Bone marrow (tissue), 2 donors: Measurements from ENCODE around the gene BICC1.

ENCODE experiments used
- DNase-seq, 2 donors: peaks; one replicate each; lab custom pipeline; 2025; lab: John Stamatoyannopoulos, UW

Gene BICC1

DNA sequence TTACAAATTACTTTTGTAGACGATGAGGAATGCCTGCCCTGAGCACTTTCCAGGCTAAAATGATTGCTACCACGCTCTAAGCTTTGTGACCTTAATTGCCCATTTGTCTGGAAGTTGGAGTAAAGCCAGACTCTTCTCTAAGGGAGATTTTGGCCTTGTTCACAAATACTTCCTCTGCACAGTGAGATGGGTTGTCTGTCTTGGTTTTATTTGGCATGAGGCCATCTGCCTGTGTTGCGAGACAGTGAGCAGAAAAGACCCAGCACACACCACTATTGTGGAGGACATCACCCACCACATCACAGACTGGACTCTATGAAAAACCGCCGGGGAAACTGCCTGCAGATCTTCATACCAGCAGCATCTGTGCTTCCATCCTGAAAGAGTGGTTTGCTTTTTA is 138.4 kb downstream of the BICC1 start:
- no peak for DNase-seq

DNA sequence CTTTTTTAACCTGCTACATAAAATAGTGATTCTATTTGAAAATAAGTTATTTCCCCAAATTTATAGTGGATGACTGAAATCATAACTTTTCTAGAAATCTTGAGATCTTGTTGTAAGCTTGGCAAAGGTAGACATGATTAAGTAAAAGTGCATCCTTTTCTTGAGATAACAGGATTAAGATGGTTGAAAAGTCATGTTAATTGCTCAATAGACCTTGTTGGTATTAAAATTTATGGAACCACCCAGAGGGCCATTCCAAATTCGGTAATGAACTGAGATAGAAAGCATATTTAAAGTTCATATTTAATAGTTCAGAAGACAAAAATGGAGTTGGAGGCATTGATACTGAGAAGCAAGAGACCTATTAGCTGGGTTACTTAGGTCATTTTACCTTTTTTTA is 139.1 kb downstream of the BICC1 start:
- DNase-seq, result no peak

DNA sequence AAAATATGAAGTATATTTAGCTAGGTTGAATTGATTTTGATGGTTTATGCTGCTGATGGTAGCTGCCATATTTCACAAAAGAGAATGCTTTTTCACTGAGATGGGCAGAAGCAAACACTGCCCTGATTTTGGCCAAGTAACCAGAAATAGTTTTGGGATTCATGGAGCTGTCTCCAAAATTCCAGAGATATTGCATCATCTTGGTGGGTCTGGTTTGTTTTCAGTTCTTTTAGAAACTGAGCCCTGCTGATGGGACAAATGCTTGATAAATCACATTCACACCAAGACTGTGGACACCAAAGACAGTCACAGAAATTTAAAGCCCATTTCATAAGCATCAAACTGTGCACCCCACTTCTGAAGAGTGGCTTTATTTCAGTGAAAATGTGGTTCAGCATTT is 140.5 kb downstream of the BICC1 start:
- DNase-seq, result no peak

DNA sequence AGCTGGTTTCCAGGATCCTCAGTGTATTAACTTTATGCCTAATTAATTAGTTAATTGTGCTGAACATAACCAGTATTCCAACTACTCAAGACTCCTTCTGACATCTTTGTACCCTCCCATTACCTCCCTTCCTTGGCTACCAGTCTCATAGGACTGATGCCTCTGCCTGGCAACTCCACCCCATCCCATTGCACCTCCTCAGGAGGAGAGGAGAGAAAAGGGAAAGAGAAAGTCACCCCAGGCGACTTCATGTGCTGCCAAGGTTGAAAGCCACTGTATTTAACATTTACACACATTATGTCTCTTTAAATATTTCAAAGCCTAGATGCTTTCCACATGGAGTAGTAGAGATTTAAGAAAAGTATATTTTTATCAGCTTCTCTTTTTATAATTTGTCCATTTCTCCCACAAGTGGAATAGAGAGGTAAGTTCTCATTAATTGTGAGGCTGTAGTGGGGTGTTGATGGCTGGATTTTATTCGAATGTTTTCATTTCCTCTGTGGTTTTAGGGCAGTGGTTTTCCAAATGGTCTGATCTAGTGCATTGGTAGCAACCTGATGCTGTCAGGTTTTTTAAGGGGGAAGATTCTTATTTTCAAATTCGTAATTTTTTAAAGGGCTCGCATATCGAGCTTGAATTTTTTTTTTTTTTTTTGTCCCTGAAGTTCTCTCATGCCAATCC is 148.0 kb downstream of the BICC1 start:
- DNase-seq, result no peak

DNA sequence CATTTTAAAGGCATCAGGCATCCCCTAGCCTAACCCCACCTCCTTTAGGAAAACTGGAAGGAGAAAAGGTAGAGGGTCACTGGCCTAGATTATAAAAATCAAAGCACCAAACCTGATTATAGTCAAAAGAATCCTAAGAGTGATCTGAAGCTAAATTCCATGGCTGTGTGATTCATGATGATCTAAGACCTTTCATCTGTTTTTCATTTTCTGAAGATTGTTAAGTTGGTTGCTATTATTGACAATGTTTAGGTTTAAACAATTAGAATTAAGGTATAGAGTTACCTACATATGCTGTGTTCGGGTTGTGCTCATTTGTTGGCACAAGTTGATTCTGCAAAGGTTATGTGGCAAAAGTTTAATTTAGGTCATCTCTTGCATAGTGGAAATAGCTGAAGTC is 148.7 kb downstream of the BICC1 start:
- no peak for DNase-seq

DNA sequence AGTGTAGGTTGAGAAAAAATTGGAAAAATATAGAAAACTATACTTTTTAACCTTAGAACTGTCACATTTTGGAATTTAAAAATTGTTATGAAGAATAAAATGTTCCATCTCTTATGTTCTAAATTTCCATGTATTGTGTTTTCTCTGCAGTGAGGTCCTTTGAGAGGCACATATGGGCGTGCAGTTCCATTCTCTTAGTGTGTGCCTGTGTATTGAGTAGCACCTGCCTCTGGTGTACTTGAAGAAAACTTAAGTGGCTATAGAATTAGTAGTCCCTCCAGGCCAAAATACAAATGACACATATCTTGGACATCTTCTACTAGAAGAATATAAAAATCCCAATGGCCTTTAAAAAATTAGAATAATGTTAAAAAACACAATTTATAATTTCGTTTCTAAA is 149.2 kb downstream of the BICC1 start:
- DNase-seq, result no peak

DNA sequence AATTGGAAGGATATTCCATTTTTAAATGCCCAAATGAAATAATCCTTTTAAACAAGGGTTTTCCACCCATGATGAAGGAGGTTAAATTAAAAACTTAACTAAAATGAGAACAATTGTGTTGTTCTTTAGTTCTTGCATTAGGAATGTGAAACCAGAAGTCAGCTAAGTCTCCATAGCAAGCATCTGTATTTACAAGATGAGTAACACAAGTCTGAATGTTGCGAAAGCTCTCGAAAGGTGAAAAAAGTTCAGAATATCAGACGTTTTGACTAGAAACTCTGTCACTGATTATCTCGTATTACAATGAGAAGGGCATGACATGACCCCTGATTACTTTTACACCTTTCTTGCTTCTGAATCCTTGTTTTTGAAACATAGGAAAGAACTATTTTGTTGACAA is 149.6 kb downstream of the BICC1 start:
- DNase-seq, result no peak

DNA sequence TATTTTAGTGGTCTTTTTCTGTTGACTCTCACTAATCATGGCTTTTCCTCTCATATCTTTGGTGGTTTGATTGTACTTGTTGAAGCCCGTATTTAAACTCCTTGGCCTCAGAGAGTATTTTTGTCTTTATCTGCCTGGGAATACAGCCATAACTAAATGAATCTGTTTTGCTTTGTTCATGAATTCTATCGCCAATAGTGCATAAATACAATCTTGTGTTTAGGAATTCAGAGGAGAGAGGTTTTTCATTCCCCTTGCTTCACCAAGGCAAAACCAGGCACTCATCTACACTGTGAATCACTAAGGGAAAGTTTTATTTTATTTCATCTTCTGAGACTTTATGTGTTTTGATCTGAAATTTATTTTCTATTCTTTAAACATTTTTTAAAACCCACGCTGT is 152.7 kb downstream of the BICC1 start:
- DNase-seq, result no peak

DNA sequence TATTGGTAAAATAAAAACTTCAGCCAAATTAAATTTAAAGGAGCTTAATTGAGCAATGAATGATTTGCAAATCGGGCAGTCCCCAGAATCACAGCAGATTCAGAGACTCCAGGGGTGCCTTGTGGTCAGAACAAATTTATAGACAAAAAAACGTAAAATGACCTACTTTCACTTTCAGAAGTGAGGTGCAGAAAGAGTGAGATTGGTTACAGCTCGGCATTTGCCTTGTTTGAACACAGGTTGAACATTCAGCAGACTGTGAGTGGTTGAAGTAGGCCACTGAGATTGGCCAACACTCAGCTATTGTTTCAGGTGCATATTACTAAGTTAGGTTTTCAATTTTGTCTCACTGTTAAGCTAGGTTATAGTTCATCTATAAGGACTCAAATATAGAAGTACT is 153.4 kb downstream of the BICC1 start:
- DNase-seq, result no peak

DNA sequence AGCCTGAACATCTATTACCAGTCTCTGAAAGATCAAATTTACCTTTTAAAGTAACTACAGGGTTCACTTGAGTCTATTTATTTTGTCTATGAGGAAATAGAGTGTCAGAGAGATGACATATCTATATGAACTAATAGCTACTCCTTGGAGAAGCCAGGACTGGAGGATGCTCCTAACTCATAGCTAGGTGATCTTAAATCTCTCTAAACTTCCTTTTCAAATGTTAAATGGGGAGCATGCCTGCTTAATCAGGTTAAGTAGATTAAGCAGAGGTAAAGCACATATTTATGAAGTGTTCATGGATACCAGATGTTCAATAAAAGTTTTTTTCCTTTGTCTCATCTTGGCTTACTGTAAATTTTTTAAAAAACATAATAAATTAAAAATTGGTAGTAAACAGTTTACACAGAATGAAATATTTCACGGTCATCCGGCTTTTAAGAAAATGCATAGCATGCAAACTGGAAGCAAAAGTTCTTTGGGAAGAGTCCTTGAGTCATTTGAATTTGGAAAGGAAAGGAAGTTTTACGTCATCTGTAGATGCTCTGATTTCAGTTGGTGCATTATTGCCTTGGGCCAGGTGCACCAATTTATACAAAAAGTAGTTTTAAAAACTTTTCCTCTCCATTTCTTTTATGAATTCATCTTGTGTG is 155.1 kb downstream of the BICC1 start:
- DNase-seq, result no peak

DNA sequence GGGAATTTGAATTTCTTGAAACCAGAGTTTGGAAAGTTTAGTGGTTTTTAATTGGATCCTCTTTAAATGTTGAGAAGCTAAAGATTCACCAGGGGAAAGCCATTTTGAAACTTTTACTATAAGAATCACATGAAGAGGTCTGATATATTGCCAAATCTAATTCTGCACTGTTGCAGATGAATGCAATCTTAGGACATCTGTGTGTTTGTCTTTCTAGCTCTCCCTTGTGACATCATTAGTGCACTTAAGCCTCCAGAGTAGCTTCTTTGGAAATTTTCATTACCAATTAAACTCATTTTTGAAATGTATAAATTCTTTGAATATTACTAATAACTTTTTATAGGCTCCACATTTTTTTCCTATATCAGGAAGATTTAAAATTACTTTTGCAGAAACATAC is 160.2 kb downstream of the BICC1 start:
- DNase-seq, result no peak

DNA sequence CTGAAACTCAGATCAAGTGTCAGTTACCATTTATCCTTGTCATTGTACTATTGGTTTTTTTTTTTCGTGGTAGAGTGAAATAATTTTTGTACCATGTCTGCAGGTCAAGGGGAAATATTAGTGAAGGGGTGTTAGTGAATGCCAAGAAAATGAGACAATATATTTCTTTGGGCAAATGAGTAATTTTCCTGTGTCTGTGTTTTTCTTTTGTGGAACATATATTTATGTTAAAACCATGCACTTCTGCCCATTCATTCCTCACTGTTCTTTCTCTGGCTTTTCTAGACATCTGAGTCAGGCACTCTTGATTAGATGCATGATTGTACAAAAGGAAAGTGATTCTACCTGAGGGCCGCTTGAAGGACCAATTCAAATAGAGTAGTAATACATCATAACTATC is 161.6 kb downstream of the BICC1 start:
- no peak for DNase-seq

DNA sequence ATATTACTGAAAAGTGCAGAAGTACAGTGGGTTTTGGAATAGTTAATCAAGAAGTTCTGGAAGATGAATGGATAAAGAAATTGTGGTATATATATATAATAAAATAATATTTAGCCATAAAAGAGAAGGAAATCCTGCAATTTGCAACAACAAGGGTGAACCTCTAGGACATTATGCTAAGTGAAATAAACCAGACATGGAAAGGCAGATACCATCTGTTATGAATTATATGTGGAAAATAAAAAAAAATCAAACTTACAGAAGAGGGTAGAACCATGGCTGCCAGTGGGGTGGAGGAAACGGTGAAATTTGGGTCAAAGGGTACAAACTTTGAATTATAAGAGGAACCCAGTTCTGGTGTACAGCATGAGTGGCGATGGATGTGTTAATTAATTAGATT is 162.6 kb downstream of the BICC1 start:
- DNase-seq, result no peak

DNA sequence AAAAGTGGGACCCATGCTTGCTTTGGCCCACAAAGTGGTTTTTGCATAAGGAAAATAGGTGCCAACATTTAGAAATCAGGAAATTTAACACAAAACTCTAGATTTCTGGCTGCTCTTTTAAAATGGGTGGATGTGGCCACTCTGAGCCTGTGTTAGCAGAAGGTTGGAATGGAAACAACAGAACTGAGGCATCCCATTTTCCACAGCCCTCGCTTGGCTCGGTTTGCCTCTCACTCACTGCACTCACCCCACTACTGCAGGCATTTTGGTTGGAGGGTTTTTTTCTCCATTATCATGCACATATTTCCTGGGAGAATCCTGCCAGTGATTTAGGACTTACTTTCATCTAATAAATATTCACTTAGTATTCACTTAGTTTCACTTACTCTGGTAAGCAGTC is 178.9 kb downstream of the BICC1 start:
- no peak for DNase-seq

DNA sequence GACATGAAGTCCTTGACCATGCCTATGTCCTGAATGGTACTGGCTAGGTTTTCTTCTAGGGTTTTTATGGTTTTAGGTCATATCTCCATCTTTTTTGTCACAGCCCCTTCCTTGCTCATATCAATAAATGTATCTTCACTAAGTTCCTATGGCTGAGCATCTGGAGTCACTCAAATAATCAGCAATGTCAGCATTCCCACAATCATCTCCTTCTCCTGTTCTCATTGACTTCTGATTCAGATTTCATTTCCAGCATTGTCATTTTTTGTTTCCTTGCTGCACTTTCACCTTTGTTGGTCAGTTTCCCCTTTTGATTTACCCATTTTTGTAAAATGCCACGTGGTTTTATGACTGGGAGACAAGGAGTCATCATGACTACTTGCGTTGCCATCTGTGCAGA is 181.2 kb downstream of the BICC1 start:
- DNase-seq, result no peak

DNA sequence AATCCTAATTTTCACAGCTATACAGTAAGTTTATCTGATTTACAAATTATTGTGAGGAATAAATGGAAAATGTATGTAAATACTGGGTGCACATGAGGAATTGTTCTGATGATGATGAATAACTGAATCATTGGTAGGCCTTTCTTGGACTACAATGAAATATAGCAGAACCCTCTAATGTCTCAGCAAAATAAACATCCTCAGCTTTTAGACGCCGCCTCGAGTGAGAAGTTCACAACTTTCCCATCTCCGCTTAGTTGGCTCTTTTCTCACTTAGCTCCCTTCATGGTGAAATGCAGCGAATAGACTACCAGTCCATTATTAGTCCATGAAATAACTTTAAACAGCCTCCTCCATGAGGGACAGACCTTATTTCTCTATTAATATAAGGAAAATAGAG is 182.3 kb downstream of the BICC1 start:
- DNase-seq, result no peak

DNA sequence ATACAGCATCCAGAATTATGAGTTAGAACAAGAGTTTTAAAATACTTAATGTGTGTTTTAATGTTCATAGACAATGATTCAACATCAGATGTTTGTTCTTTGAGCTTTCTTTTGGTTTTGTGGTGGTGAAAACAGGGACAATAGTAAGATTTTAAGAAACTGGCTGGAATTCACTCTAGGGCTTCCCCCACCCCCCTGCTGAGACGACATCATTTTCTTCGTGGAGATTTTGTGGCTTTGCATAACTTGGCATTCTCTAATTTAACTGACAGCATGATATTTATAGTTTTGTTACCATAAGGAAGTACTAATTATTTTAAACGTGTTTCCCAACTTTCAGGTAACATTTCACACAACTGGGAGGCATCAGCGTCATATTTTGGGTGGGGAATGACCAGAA is 184.1 kb downstream of the BICC1 start:
- DNase-seq, result no peak

DNA sequence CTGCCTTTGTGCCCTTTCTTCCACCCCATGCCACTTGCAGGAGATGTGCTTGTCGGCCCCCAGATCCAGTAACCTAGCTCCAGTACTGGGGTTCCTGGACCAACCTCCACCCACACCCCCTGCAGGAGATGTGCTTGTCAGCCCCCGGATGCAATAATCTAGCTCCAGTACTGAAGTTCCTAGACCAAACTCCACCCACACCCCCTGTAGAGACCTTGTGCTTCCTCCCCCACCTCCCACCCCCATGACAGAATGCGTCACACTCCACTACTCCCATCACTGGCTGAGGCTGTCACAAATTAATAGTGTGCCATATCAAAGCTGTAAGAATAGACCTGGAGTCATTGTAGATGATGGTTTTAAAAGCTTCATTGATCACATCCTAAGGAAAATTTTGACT is 185.0 kb downstream of the BICC1 start:
- DNase-seq, result no peak

DNA sequence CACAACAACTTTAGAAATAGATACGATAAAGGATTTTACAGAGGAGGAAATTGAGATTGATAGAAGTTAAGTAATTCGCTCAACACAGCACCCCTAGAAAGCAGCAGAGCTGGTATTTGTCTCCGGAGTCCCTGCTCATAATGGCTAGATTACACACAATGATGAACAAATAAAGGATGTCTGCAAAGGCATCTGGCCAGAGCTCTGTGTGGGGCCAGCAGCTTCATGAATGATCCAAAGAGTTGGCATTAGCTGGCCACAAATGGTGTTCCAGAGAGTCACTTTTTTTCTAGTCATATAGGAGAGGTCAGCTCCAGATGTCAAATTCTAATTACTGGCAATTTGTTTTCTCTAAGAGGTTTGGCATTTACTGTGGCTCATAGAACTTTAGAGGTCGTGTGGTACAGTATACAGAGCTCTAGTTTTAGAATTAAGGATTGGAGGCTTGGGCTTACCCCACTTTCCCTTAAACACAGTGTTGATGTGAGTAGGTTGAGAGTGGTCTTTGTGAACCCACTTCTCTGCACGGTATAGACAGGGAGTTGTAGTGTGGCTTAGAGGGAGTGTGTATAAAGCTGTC is 186.2 kb downstream of the BICC1 start:
- no peak for DNase-seq

DNA sequence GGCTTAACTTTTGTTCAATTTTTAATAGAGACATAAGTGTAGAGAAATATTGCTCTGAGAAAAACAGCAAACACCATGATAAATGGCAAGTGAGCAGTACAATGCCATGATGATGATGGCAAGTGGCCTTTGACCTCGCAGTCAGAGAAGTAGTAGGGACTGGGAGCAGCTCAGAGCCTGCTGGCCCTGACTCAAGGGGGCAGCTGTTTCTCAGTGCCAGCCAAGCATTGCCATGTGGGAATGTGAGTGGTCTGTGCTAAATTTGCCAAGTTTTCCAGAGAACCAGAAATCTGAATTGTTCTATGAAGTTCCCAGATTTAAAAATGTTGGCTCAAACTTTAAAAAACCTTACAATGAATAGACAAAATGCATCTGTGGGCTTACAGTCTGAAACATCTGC is 187.9 kb downstream of the BICC1 start:
- no peak for DNase-seq

DNA sequence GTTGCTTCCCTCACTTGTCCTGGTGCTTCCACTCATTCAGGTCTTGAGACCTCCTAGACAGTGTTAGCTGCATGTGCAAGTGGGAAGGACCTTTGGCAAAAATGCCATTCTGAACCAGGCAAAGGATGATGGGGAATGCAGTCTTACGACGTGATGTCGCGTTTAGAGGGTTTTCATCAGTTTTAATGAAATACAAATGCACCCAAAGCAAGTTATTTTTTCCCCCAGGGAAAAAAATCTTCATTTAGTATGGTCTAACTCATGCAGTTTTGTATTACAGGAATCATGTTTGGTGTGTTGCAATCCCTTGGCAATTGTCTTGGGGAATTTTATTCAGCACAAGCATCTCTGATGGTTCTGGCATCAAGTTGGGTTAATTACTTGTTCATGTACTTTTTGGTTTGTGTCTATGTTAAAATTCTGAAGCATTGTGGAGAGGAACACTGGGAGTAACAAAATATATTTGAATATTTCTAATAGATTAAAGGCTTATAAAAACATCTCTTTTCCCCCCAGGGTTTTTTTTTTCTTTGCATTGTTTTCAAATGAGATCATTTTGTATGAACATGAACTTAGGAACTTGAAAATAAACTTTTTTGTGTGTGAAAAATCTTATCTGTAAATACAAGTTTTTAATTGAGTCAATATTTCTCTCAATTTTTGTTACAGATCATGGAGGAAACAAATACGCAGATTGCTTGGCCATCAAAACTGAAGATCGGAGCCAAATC is 188.9 kb downstream of the BICC1 start:
- DNase-seq, result no peak

DNA sequence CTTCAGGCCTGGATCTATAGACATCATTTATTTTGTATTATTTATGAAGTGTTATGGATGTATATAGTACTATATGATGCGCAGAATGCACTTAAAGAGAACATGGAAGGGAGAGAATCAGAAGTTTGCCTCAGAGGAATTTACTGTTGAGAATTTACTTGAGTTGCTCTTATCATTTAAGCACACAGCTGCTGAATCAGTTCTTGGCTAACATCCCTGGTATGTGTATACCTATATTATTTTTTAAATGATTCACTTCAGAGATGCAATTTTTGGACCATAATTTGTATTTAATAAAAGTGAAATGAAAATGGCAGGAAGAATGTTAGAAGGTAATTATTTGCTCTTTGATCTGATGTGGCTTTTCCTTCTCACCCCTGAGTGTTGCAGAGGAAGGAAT is 191.6 kb downstream of the BICC1 start:
- DNase-seq, result no peak

DNA sequence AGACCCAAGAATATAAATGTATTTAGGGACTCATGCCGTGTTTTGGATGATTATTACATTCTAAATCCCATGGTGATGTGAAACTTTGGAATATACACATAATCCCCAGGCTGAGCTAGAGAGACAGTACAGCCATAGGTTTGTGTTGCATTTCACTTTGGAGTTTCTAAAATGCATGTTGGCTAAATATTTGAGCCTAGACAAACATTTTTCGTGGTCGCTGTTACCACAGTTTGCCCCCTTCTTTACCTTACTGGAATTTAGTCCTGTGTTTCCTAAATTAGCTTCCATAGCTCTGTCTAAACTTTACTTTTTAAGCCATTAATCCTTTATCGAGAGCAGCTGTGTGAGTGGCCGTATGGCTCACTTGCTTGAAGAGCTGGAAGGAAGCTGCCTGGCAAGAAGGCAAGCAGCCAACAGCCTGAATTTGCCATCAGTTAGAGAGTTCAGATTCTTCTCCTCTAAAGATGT is 192.0 kb downstream of the BICC1 start:
- no peak for DNase-seq
